Ishikawa (cell line): Measurements from ENCODE around the gene FUNDC2.

ENCODE experiments used
- CEBPB ChIP-seq: IDR thresholded peaks from 2 replicates; pipeline ENCODE4 v1.6.1; 2012
- CREB1 ChIP-seq: IDR thresholded peaks from 2 replicates; pipeline ENCODE4 v1.6.1; 2012; ENCODE audit warnings: low read depth
- EGR1 ChIP-seq: IDR thresholded peaks from 2 replicates; pipeline ENCODE4 v1.6.1; 2012
- EP300 ChIP-seq: IDR thresholded peaks from 2 replicates; pipeline ENCODE4 v1.6.1; 2012; ENCODE audit warnings: borderline replicate concordance
- FOXM1 ChIP-seq: IDR thresholded peaks from 2 replicates; pipeline ENCODE4 v1.6.1; 2012; ENCODE audit warnings: low read depth, borderline replicate concordance
- NFIC ChIP-seq: IDR thresholded peaks from 2 replicates; pipeline ENCODE4 v1.6.1; 2012
- RAD21 ChIP-seq: IDR thresholded peaks from 2 replicates; pipeline ENCODE4 v1.6.1; 2012; ENCODE audit warnings: low read depth
- TAF1 ChIP-seq: IDR thresholded peaks from 2 replicates; pipeline ENCODE4 v1.6.1; 2012; ENCODE audit warnings: low read depth, mild to moderate bottlenecking
- TCF12 ChIP-seq: IDR thresholded peaks from 2 replicates; pipeline ENCODE4 v1.6.1; 2012; ENCODE audit warnings: low read depth
- TEAD4 ChIP-seq: IDR thresholded peaks from 2 replicates; pipeline ENCODE4 v1.6.1; 2012
- YY1 ChIP-seq: IDR thresholded peaks from 2 replicates; pipeline ENCODE4 v1.6.1; 2012; ENCODE audit warnings: low read depth
- ZBTB7A ChIP-seq: IDR thresholded peaks from 2 replicates; pipeline ENCODE4 v1.6.1; 2012; ENCODE audit warnings: low read depth
- TF ChIP-seq, protein P1 (sequence below): IDR thresholded peaks from 2 replicates; pipeline ENCODE4 v1.6.1; 2012
- TF ChIP-seq, protein P2 (sequence below): IDR thresholded peaks from 2 replicates; pipeline ENCODE4 v1.6.1; 2012; ENCODE audit warnings: low read depth, mild to moderate bottlenecking
- TF ChIP-seq, protein P3 (sequence below): IDR thresholded peaks from 2 replicates; pipeline ENCODE4 v1.6.1; 2012

Gene FUNDC2

DNA sequence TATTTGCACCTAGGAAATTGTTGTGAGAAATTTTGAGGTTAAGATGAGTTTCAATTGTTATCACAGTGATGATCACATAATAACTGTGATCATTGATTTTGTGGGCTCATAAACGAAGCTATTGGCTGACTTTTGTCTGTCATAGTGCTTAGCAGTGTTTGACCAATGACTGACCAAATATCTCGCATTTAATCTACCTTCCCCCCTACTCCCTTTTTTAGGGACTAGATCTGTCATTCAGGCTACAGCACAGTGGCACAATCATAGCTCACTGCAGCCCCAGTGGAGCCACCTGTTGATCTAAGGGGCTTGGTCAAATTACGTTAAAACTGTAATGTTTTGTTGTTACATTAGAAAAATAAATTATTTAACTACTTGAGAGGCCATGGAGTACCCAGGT, 1.5 kb downstream of the FUNDC2 start:
- TF ChIP-seq CREB1: no peak
- no peak for TF ChIP-seq EGR1
- TF ChIP-seq NFIC: no peak
- TF ChIP-seq RAD21: no peak
- no peak for TF ChIP-seq TEAD4
- TF ChIP-seq, protein P1, sequence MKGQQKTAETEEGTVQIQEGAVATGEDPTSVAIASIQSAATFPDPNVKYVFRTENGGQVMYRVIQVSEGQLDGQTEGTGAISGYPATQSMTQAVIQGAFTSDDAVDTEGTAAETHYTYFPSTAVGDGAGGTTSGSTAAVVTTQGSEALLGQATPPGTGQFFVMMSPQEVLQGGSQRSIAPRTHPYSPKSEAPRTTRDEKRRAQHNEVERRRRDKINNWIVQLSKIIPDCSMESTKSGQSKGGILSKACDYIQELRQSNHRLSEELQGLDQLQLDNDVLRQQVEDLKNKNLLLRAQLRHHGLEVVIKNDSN: no peak

DNA sequence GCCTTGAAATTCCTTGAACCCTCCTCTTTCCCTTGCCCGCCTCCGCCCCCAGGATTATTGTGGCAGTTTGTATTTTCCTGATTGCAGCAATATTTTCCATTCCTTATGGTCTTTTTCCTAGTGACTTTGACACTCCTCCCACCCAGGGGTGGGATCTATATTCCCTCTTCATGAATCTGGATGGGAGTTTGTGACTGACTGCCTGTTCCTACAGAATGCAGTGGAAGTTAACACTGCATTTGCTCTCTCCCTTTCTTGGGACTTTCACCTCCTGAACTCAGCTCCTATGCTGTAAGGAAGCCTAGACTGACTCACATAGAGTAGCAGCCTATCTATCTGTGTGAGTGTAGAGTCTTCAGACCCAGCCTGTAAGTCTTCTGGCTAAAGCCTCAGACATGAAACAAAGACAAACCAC, 2.2 kb downstream of the FUNDC2 start:
- TF ChIP-seq TEAD4 (no peak), EGR1 (no peak), YY1 (no peak), CREB1 (no peak), RAD21 (no peak), TCF12 (no peak), NFIC (no peak), FOXM1 (no peak), EP300 (no peak), ZBTB7A (no peak), CEBPB (no peak), TAF1 (no peak)
- TF ChIP-seq, protein P1: no peak
- TF ChIP-seq, protein P2, sequence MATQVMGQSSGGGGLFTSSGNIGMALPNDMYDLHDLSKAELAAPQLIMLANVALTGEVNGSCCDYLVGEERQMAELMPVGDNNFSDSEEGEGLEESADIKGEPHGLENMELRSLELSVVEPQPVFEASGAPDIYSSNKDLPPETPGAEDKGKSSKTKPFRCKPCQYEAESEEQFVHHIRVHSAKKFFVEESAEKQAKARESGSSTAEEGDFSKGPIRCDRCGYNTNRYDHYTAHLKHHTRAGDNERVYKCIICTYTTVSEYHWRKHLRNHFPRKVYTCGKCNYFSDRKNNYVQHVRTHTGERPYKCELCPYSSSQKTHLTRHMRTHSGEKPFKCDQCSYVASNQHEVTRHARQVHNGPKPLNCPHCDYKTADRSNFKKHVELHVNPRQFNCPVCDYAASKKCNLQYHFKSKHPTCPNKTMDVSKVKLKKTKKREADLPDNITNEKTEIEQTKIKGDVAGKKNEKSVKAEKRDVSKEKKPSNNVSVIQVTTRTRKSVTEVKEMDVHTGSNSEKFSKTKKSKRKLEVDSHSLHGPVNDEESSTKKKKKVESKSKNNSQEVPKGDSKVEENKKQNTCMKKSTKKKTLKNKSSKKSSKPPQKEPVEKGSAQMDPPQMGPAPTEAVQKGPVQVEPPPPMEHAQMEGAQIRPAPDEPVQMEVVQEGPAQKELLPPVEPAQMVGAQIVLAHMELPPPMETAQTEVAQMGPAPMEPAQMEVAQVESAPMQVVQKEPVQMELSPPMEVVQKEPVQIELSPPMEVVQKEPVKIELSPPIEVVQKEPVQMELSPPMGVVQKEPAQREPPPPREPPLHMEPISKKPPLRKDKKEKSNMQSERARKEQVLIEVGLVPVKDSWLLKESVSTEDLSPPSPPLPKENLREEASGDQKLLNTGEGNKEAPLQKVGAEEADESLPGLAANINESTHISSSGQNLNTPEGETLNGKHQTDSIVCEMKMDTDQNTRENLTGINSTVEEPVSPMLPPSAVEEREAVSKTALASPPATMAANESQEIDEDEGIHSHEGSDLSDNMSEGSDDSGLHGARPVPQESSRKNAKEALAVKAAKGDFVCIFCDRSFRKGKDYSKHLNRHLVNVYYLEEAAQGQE: no peak
- TF ChIP-seq, protein P3, sequence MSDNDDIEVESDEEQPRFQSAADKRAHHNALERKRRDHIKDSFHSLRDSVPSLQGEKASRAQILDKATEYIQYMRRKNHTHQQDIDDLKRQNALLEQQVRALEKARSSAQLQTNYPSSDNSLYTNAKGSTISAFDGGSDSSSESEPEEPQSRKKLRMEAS: no peak

DNA sequence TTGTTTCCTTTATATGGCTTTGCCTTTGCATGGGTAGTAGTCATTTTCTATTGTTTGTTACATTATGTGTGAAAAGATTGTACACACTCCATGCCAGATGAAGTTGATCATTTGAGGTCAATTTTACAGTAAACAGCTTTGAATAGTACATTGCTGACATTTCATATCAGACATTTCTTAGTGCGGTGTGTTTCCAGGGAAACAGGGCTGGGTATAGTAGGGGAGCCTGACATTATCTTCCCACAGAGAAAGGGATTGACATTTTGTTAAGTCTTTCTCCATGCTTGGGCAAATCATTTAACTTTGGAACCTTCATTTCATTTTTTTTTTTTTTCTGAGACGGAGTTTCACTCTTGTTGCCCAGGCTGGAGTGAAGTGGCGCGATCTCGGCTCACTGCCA, 5.0 kb downstream of the FUNDC2 start:
- no peak for TF ChIP-seq EP300
- TF ChIP-seq, protein P1: no peak
- no peak for TF ChIP-seq ZBTB7A
- TF ChIP-seq NFIC: no peak
- TF ChIP-seq, protein P3: no peak
- TF ChIP-seq TEAD4: no peak
- no peak for TF ChIP-seq TAF1
- TF ChIP-seq YY1: no peak
- TF ChIP-seq CEBPB: no peak
- TF ChIP-seq, protein P2: no peak
- TF ChIP-seq CREB1: no peak
- TF ChIP-seq EGR1: no peak
- no peak for TF ChIP-seq FOXM1
- no peak for TF ChIP-seq RAD21
- no peak for TF ChIP-seq TCF12

DNA sequence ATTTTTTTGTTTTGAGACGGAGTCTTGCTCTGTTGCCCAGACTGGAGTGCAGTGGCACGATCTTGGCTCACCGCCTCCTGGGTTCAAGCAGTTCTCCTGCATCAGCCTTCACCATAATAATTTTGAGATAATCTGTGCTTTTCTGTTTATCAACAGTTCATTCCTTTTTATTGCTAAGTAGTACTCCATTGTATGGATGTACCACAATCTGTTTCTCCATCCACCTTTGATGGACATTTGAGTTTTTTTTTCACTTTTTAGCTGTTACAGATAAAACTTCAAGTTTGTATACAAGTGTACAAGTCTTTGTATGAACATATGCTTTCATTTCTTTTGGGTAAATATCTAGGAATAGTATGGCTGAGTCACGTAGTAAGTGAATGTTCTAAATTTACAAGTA, 9.0 kb downstream of the FUNDC2 start:
- TF ChIP-seq EP300 (no peak), TAF1 (no peak), RAD21 (no peak)

DNA sequence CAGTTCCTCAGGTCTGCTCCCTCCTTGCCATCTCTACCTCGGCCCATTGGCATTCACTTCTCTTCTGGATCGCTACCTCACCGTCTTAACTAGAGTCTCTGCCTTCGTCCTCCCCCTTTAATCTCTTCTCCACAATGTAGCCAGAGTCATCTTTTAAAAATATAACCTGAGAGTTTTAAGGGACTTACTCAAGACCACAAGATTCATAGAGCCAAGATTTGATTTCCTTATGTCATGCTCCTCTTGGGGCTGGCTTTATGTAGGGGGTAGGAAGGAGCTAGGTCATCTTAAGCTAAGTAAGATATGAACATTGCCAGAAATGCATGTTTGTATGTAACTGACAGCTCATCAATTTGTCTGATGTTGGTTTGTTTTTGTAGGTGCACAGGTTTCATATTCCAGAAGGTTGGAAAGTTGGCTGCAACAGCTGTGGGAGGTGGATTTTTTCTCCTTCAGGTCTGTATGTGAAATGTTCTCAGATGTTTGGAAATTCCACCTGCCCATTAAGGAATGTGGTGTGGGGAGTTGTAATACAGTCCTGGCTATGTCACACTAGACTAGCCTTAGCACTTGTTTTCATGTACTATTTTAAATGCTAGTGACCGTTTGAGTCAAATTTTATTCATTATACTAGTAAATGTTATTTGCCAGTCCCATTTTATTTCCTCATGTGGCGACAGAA, 19.6 kb downstream of the FUNDC2 start:
- no peak for TF ChIP-seq EGR1
- TF ChIP-seq, protein P2: no peak
- no peak for TF ChIP-seq EP300
- no peak for TF ChIP-seq NFIC
- no peak for TF ChIP-seq CREB1
- TF ChIP-seq CEBPB: no peak
- TF ChIP-seq, protein P3: no peak
- TF ChIP-seq, protein P1: no peak
